ENCODE measurements around the gene AIPL1. TPM values are rescaled to one million over a fixed set of nuclear protein-coding genes. Genes with fewer than 3 reads are reported as not detected.

AIPL1 gene
- total RNA-seq, 4 donors from 2014 or later, result not detected

- intact Hi-C loops (cut with DNase I; ENCODE audit: low total_unique reads), result no loop called here
- no peak for DNase-seq (ENCODE audit: low spot score in 2 of 2)
- 87 to 88% methylated on average over 14 of the region's 14 CpGs for WGBS, 2 donors
- no peak for TF ChIP-seq CTCF (IDR thresholded peaks at IDR 0.05)
- no peak for TF ChIP-seq POLR2A (IDR thresholded peaks at IDR 0.05)
- H3K4me3 ChIP-seq (ENCODE audit: low read depth, poor library complexity, severe bottlenecking), result no peak overlapping the region
Measured at GRCh38 chr17:6464446-6465041, 29.6 kb upstream of the AIPL1 start.

- H3K4me3 ChIP-seq (ENCODE audit: low read depth, poor library complexity, severe bottlenecking), result no peak overlapping the region
- no peak for DNase-seq (ENCODE audit: low spot score in 2 of 2)
- intact Hi-C loops (cut with DNase I; ENCODE audit: low total_unique reads), result no loop called here
- 91 to 95% methylated on average over 20 to 22 of the region's 24 CpGs for WGBS, 2 donors
- TF ChIP-seq CTCF (IDR thresholded peaks at IDR 0.05) (no peak), POLR2A (IDR thresholded peaks at IDR 0.05) (no peak)
Measured at GRCh38 chr17:6463616-6464445, 28.9 kb upstream of the AIPL1 start.

- TF ChIP-seq CTCF (IDR thresholded peaks at IDR 0.05) (no peak), POLR2A (IDR thresholded peaks at IDR 0.05) (no peak)
- no peak overlapping the region for H3K4me3 ChIP-seq (ENCODE audit: low read depth, poor library complexity, severe bottlenecking)
- WGBS, 2 donors, result 88 to 97% methylated on average over 2 of the region's 2 CpGs
- DNase-seq (ENCODE audit: low spot score in 2 of 2), result no peak
- intact Hi-C loops (cut with DNase I; ENCODE audit: low total_unique reads), result no loop called here
Measured at GRCh38 chr17:6462692-6463091, 27.8 kb upstream of the AIPL1 start.

- 86 to 88% methylated on average over 10 of the region's 10 CpGs for WGBS, 2 donors
- no peak for DNase-seq (ENCODE audit: low spot score in 2 of 2)
- TF ChIP-seq CTCF (IDR thresholded peaks at IDR 0.05) (no peak), POLR2A (IDR thresholded peaks at IDR 0.05) (no peak)
- intact Hi-C loops (cut with DNase I; ENCODE audit: low total_unique reads), result no loop called here
- H3K4me3 ChIP-seq (ENCODE audit: low read depth, poor library complexity, severe bottlenecking), result no peak overlapping the region
Measured at GRCh38 chr17:6461792-6462524, 27.0 kb upstream of the AIPL1 start.

GRCh38 chr17:6461246-6461645 is 26.3 kb upstream of the AIPL1 start:
- no peak for DNase-seq (ENCODE audit: low spot score in 2 of 2)
- 88 to 91% methylated on average over 6 to 9 of the region's 14 CpGs for WGBS, 2 donors
- no peak overlapping the region for H3K4me3 ChIP-seq (ENCODE audit: low read depth, poor library complexity, severe bottlenecking)
- TF ChIP-seq POLR2A (IDR thresholded peaks at IDR 0.05) (no peak), CTCF (IDR thresholded peaks at IDR 0.05) (no peak)
- intact Hi-C loops (cut with DNase I; ENCODE audit: low total_unique reads), result no loop called here

All from lower leg skin (tissue), 4 donors.